ENCODE data around the gene ROCK2.

ROCK2 gene

DNA sequence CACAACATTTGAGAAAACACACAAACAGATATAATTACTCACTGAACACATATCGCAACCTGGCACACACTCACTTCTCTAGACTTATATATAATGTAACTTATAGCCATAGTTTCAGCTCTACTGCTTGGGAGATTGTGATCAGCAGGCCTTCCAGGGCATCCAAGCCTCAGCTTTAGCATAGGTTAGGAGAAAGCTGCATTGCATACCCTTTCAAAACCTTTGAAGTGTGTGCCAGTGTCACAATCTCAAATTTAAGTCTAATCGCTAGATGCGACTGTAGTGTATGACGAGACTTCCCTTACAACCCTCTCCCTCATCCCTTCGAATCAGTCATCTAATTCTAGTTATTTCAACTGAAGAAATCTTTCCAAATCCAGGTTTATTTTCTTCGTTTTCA lies 158.3 kb downstream of the ROCK2 start:
- DNase-seq (ENCODE audit: low read depth in 2 of 2) = no peak
- no peak overlapping the region for H3K4me3 ChIP-seq (replicated peaks in 1 of 2; ENCODE audit: low read depth in 2 of 2, low read length in 2 of 2)
- TF ChIP-seq, protein P1, sequence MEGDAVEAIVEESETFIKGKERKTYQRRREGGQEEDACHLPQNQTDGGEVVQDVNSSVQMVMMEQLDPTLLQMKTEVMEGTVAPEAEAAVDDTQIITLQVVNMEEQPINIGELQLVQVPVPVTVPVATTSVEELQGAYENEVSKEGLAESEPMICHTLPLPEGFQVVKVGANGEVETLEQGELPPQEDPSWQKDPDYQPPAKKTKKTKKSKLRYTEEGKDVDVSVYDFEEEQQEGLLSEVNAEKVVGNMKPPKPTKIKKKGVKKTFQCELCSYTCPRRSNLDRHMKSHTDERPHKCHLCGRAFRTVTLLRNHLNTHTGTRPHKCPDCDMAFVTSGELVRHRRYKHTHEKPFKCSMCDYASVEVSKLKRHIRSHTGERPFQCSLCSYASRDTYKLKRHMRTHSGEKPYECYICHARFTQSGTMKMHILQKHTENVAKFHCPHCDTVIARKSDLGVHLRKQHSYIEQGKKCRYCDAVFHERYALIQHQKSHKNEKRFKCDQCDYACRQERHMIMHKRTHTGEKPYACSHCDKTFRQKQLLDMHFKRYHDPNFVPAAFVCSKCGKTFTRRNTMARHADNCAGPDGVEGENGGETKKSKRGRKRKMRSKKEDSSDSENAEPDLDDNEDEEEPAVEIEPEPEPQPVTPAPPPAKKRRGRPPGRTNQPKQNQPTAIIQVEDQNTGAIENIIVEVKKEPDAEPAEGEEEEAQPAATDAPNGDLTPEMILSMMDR (IDR thresholded peaks at IDR 0.05; ENCODE audit: low read depth, low read length) = no peak

DNA sequence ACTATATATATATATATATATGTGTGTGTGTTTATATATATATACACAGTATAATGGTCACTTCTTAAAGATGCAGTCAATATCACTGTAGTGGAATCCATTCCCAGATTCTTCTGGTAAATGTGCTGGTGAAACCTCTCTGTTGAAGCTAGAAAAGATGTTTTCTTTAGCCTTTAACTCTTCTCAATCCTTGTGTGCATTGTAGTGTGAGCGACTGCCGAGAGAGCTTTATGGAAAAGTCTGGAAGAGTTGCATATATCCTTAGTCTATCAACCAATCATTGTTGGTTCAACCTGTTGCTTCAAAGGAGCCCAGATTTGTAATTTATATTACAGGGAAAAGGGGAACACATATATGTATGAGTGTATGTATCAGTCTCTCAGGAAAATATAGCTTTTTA lies 161.5 kb downstream of the ROCK2 start:
- H3K4me3 ChIP-seq (replicated peaks in 1 of 2; ENCODE audit: low read depth in 2 of 2, low read length in 2 of 2) = no peak overlapping the region
- no peak for DNase-seq (ENCODE audit: low read depth in 2 of 2)
- TF ChIP-seq, protein P1 (IDR thresholded peaks at IDR 0.05; ENCODE audit: low read depth, low read length) = no peak

DNA sequence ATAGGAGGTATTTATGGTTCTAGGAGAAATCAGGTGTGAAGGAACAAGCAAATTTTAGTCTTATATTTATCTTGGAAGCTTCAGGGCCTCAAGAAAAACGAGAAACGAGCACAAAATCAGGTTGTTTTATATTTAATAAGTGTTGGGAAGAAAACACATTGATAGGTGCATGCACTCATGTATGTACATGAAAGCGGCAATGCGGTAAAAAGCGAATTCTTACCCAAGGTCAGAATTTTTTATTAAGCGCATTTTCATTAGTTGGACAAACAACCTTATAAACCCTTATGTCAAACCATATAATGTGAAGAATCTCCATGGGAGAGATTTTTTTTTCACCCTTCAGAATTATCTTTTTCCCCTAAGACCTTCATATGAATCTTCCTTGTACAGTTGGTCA lies 163.8 kb downstream of the ROCK2 start:
- DNase-seq (ENCODE audit: low read depth in 2 of 2) = no peak
- no peak overlapping the region for H3K4me3 ChIP-seq (replicated peaks in 1 of 2; ENCODE audit: low read depth in 2 of 2, low read length in 2 of 2)
- TF ChIP-seq, protein P1 (IDR thresholded peaks at IDR 0.05; ENCODE audit: low read depth, low read length) = no peak

DNA sequence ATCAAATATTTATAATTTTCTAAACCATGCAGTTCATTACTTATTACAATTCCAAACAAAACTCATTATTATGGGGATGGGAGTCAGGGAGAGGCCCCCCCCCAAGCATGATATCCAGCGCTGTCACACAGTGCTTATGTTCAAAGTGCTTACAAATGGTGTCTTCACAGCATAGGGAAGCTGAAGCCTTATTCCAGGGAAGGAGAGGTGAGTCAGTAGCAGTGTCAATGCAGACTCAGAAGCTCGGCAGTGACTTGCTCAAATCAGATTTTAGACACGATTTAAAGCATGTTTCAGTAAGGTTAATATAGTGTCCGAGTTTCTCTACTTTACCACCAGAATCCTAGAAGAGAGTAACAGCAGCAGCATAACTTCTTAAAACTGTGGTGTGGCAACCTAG lies 164.5 kb downstream of the ROCK2 start:
- H3K4me3 ChIP-seq (replicated peaks in 1 of 2; ENCODE audit: low read depth in 2 of 2, low read length in 2 of 2) = no peak overlapping the region
- DNase-seq (ENCODE audit: low read depth in 2 of 2) = no peak
- TF ChIP-seq, protein P1 (IDR thresholded peaks at IDR 0.05; ENCODE audit: low read depth, low read length) = no peak

DNA sequence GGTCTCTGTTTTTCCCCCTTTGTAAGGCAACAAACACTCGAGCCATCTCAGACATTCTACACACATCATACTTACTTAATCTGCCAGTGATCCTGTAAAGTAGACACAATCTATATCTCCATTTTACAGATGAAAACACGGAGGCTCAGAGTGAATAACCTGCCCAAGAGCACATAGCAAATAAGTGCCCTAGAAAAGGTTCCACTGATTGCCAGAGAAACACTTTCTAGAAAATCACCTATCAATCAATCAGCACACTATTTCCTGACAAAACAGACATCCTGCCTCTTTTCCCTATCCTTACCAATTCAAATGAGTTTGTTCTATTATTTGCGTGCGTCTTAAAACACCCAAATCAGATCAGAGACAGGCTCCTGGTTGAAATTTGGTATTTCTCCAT lies 165.2 kb downstream of the ROCK2 start:
- TF ChIP-seq, protein P1 (IDR thresholded peaks at IDR 0.05; ENCODE audit: low read depth, low read length) = no peak
- DNase-seq (ENCODE audit: low read depth in 2 of 2) = no peak
- no peak overlapping the region for H3K4me3 ChIP-seq (replicated peaks in 1 of 2; ENCODE audit: low read depth in 2 of 2, low read length in 2 of 2)

DNA sequence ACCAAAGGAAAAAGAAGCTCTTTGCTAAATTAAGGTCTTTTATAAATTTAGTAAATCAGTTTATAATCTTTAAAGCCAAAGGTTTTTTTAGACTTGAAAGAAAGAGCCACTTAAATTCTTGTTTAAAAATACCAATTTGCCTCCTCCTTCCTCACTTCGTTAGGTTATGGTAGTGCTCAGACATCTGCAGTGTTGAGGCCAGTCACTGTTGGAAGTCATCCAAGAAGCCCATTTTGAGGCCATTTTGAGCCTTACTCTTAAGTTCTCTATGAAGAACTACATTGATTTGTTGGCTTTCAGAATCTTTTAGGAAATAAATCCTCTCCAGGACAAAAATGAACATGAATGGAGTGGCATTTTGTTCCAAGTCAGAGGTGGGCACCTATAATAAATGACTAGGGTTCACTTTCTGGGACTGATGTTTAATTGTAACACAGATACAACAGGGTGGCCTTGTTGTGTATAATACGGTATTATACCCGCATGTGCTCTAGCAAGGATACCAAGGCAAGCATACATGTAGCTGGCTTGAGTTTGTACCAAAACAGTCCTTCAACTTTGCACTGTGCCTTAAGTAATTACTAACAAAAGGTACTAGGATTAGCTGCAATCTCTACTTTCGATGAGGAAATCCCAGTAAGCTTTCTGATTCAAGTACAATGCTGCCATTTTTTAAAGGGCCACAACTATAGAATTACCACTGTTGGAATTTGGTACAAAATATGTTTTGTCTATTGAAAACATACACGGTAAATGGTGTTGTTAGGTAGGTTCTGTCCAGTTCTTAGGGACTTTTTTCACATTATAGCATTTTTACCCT lies 166.4 kb downstream of the ROCK2 start:
- H3K4me3 ChIP-seq (replicated peaks in 1 of 2; ENCODE audit: low read depth in 2 of 2, low read length in 2 of 2) = no peak overlapping the region
- peak; percentile 32 to 37 for DNase-seq (ENCODE audit: low read depth in 2 of 2)
- TF ChIP-seq, protein P1 (IDR thresholded peaks at IDR 0.05; ENCODE audit: low read depth, low read length) = no peak
